Measurements from ENCODE around the gene PTPRM. TPM values are rescaled to one million over a fixed set of nuclear protein-coding genes. Genes with fewer than 3 reads are reported as not detected.

Gene PTPRM
- total and polyA plus RNA-seq, 4 donors, result 9.2 to 23.0 (median 12.7) TPM

DNA sequence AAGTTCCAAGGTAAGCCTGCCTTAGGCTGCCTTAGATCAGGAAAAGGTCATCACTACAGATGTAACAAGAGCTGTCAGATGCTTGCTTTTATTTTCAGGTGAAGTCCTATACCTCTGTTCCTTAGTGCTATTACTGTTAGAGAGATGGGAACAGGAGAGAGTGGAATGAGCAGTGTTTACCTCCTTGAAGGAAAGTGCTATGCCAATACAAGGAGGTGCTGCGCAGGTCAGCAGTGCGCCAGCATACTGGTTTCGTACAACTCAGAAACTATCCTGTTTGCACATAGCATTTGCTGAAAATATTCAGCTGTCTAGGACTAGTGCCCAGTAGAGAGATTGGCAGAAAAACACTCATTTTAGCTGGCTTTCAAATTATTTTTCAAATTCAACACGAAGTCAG, 629.1 kb downstream of the PTPRM start:
- H3K9me3 ChIP-seq (ENCODE audit: control insufficient read depth in 4 of 4, low read length in 3 of 4), result no peaks in the 10 kb centered on the region
- no peaks in the 10 kb centered on the region for H3K4me1 ChIP-seq (ENCODE audit: control insufficient read depth in 4 of 4, insufficient read depth in 4 of 4, low read length in 3 of 4)
- DNase-seq (ENCODE audit: low spot score), result no peak
- 94% methylated on average over 4 of the region's 4 CpGs for WGBS
- H3K36me3 ChIP-seq (ENCODE audit: control insufficient read depth in 4 of 4, insufficient read depth in 3 of 4, low read depth in 1 of 4, low read length in 3 of 4), result no peaks in the 10 kb centered on the region
- no peak overlapping the region for H3K4me3 ChIP-seq (ENCODE audit: low read depth in 1 of 3, low read length in 3 of 3)
- H3K27ac ChIP-seq (ENCODE audit: low read depth in 1 of 2, low read length in 2 of 2), result no peak overlapping the region
- TF ChIP-seq, protein P1, sequence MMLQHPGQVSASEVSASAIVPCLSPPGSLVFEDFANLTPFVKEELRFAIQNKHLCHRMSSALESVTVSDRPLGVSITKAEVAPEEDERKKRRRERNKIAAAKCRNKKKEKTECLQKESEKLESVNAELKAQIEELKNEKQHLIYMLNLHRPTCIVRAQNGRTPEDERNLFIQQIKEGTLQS (IDR thresholded peaks at IDR 0.05), result no peak
- TF ChIP-seq RAD21 (IDR thresholded peaks at IDR 0.05) (no peak), YY1 (IDR thresholded peaks at IDR 0.05) (no peak), NR2F2 (IDR thresholded peaks at IDR 0.05) (no peak)
- TF ChIP-seq, protein P2, sequence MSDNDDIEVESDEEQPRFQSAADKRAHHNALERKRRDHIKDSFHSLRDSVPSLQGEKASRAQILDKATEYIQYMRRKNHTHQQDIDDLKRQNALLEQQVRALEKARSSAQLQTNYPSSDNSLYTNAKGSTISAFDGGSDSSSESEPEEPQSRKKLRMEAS (IDR thresholded peaks at IDR 0.05), result no peak
- H3K9ac ChIP-seq (ENCODE audit: low read depth in 1 of 2, low read length in 2 of 2), result no peak overlapping the region
- no peaks in the 10 kb centered on the region for H3K27me3 ChIP-seq (ENCODE audit: control insufficient read depth in 4 of 4, insufficient read depth in 4 of 4, low read length in 3 of 4)

DNA sequence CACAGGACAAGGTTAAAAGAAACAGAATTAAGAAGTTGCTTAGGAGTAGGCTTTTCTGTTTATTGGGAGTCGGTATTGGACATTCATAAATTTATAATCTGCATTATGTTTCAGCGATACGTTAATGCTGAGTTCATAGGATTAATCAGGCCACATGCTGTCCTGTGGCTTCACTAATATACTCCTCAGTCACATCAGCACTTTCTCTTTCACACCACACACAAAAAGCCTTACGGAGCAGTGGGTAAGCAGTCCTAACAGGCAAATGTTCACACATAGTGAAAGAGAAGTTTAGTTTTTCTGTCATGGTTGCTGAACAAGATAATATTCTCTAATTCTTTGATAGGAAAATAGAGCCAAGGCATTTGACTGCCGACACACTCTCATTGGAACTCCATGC, 630.4 kb downstream of the PTPRM start:
- no peaks in the 10 kb centered on the region for H3K27me3 ChIP-seq (ENCODE audit: control insufficient read depth in 4 of 4, insufficient read depth in 4 of 4, low read length in 3 of 4)
- no peak overlapping the region for H3K9ac ChIP-seq (ENCODE audit: low read depth in 1 of 2, low read length in 2 of 2)
- no peak for TF ChIP-seq YY1 (IDR thresholded peaks at IDR 0.05)
- TF ChIP-seq, protein P3, sequence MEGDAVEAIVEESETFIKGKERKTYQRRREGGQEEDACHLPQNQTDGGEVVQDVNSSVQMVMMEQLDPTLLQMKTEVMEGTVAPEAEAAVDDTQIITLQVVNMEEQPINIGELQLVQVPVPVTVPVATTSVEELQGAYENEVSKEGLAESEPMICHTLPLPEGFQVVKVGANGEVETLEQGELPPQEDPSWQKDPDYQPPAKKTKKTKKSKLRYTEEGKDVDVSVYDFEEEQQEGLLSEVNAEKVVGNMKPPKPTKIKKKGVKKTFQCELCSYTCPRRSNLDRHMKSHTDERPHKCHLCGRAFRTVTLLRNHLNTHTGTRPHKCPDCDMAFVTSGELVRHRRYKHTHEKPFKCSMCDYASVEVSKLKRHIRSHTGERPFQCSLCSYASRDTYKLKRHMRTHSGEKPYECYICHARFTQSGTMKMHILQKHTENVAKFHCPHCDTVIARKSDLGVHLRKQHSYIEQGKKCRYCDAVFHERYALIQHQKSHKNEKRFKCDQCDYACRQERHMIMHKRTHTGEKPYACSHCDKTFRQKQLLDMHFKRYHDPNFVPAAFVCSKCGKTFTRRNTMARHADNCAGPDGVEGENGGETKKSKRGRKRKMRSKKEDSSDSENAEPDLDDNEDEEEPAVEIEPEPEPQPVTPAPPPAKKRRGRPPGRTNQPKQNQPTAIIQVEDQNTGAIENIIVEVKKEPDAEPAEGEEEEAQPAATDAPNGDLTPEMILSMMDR (IDR thresholded peaks at IDR 0.05; ENCODE audit: low read depth, low read length, missing input control), result no peak
- TF ChIP-seq GABPA (IDR thresholded peaks at IDR 0.05 in 1 of 2, conservative IDR thresholded peaks at IDR 0.05 in 1 of 2), result no peak
- TF ChIP-seq, protein P2 (IDR thresholded peaks at IDR 0.05), result no peak
- no peak for TF ChIP-seq RXRA (IDR thresholded peaks at IDR 0.05)
- TF ChIP-seq JUND (IDR thresholded peaks at IDR 0.05), result no peak
- TF ChIP-seq TAF1 (conservative IDR thresholded peaks at IDR 0.05), result no peak
- TF ChIP-seq EGR1 (IDR thresholded peaks at IDR 0.05; ENCODE audit: low read depth in 2 of 2), result no peak
- no peak for TF ChIP-seq FOXA2 (IDR thresholded peaks at IDR 0.05)
- no peak for TF ChIP-seq FOXA1 (IDR thresholded peaks at IDR 0.05)
- TF ChIP-seq, protein P4, sequence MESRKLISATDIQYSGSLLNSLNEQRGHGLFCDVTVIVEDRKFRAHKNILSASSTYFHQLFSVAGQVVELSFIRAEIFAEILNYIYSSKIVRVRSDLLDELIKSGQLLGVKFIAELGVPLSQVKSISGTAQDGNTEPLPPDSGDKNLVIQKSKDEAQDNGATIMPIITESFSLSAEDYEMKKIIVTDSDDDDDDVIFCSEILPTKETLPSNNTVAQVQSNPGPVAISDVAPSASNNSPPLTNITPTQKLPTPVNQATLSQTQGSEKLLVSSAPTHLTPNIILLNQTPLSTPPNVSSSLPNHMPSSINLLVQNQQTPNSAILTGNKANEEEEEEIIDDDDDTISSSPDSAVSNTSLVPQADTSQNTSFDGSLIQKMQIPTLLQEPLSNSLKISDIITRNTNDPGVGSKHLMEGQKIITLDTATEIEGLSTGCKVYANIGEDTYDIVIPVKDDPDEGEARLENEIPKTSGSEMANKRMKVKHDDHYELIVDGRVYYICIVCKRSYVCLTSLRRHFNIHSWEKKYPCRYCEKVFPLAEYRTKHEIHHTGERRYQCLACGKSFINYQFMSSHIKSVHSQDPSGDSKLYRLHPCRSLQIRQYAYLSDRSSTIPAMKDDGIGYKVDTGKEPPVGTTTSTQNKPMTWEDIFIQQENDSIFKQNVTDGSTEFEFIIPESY (IDR thresholded peaks at IDR 0.05), result no peak
- TF ChIP-seq, protein P5, sequence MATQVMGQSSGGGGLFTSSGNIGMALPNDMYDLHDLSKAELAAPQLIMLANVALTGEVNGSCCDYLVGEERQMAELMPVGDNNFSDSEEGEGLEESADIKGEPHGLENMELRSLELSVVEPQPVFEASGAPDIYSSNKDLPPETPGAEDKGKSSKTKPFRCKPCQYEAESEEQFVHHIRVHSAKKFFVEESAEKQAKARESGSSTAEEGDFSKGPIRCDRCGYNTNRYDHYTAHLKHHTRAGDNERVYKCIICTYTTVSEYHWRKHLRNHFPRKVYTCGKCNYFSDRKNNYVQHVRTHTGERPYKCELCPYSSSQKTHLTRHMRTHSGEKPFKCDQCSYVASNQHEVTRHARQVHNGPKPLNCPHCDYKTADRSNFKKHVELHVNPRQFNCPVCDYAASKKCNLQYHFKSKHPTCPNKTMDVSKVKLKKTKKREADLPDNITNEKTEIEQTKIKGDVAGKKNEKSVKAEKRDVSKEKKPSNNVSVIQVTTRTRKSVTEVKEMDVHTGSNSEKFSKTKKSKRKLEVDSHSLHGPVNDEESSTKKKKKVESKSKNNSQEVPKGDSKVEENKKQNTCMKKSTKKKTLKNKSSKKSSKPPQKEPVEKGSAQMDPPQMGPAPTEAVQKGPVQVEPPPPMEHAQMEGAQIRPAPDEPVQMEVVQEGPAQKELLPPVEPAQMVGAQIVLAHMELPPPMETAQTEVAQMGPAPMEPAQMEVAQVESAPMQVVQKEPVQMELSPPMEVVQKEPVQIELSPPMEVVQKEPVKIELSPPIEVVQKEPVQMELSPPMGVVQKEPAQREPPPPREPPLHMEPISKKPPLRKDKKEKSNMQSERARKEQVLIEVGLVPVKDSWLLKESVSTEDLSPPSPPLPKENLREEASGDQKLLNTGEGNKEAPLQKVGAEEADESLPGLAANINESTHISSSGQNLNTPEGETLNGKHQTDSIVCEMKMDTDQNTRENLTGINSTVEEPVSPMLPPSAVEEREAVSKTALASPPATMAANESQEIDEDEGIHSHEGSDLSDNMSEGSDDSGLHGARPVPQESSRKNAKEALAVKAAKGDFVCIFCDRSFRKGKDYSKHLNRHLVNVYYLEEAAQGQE (IDR thresholded peaks at IDR 0.05), result no peak
- no peak for TF ChIP-seq RAD21 (IDR thresholded peaks at IDR 0.05)
- TF ChIP-seq NR2F2 (IDR thresholded peaks at IDR 0.05), result no peak
- no peak for TF ChIP-seq SP1 (IDR thresholded peaks at IDR 0.05)
- no peak for TF ChIP-seq HNF4G (IDR thresholded peaks at IDR 0.05)
- TF ChIP-seq, protein P1 (IDR thresholded peaks at IDR 0.05), result no peak
- no peaks in the 10 kb centered on the region for H3K9me3 ChIP-seq (ENCODE audit: control insufficient read depth in 4 of 4, low read length in 3 of 4)
- no peak overlapping the region for H3K27ac ChIP-seq (ENCODE audit: low read depth in 1 of 2, low read length in 2 of 2)
- H3K4me3 ChIP-seq (ENCODE audit: low read depth in 1 of 3, low read length in 3 of 3), result no peak overlapping the region
- no peaks in the 10 kb centered on the region for H3K4me1 ChIP-seq (ENCODE audit: control insufficient read depth in 4 of 4, insufficient read depth in 4 of 4, low read length in 3 of 4)
- 97% methylated on average over 5 of the region's 5 CpGs for WGBS
- H3K36me3 ChIP-seq (ENCODE audit: control insufficient read depth in 4 of 4, insufficient read depth in 3 of 4, low read depth in 1 of 4, low read length in 3 of 4), result no peaks in the 10 kb centered on the region
- DNase-seq (ENCODE audit: low spot score), result no peak
